AG09309 (cell line): ENCODE measurements around the gene PDE4C.

Experiments
- DNase-seq: peaks from one replicate; pipeline ENCODE4 v3.0.0-alpha.2; 2010; ENCODE audit warnings: low read depth
- H3K4me3 ChIP-seq: 2 replicates; pipeline ENCODE4 v1.5.1; 2011; ENCODE audit warnings: mild to moderate bottlenecking, low read depth, low read length, moderate library complexity; ENCODE audit not compliant: control insufficient read depth
- CTCF ChIP-seq: IDR thresholded peaks from 2 replicates; pipeline ENCODE4 v1.5.1; 2011; ENCODE audit warnings: mild to moderate bottlenecking, low read depth, low read length, inconsistent platforms; ENCODE audit not compliant: insufficient read depth, control insufficient read depth; ENCODE audit errors: missing control alignments

Gene PDE4C

GRCh38 chr19:18224525-18225354 lies 1.5 kb downstream of the PDE4C start:
- DNase-seq, result peak; percentile 97
- TF ChIP-seq CTCF, result no peak
- H3K4me3 ChIP-seq, result peak overlapping the region; percentile 50

GRCh38 chr19:18223860-18224524 lies 2.2 kb downstream of the PDE4C start:
- peak overlapping the region; percentile 50 for H3K4me3 ChIP-seq
- no peak for DNase-seq
- no peak for TF ChIP-seq CTCF

- no peak for TF ChIP-seq CTCF
- no peak for DNase-seq
- H3K4me3 ChIP-seq, result no peak overlapping the region
Observed at GRCh38 chr19:18221815-18222725, 4.2 kb downstream of the PDE4C start.

GRCh38 chr19:18220632-18221275 lies 5.5 kb downstream of the PDE4C start:
- TF ChIP-seq CTCF, result no peak
- no peak overlapping the region for H3K4me3 ChIP-seq
- no peak for DNase-seq

- DNase-seq, result no peak
- TF ChIP-seq CTCF, result no peak
- H3K4me3 ChIP-seq, result no peak overlapping the region
Observed at GRCh38 chr19:18219911-18220631, 6.2 kb downstream of the PDE4C start.
